Sigmoid colon (tissue), 7 donors: Measurements from ENCODE around the gene HMCN2. TPM values are rescaled to one million over a fixed set of nuclear protein-coding genes. Genes with fewer than 3 reads are reported as not detected.
"Not testable (repeated sequence)": the region's sequence is repeated elsewhere in the genome, so short reads cannot be mapped to it uniquely, and the experiment has no call there.

ENCODE experiments used
- DNase-seq: peaks from one replicate; pipeline ENCODE4 v3.0.0-alpha.2; 2019
- H3K27ac ChIP-seq, 4 donors: fragments of 200-600 bp; sonication (generic); one replicate each; pipeline ENCODE4 v1.5.1; 2016 to 2019; ENCODE audit warnings: mild to moderate bottlenecking in 1 of 4
- H3K27me3 ChIP-seq, 3 donors: fragments of 200-600 bp; sonication (generic); one replicate each; pipeline ENCODE4 v1.5.1; 2019; ENCODE audit warnings: mild to moderate bottlenecking in 1 of 3
- H3K36me3 ChIP-seq, 4 donors: fragments of 200-600 bp; sonication (generic); one replicate each; pipeline ENCODE4 v1.5.1; 2016 to 2019
- H3K4me1 ChIP-seq, 4 donors: fragments of 200-600 bp; sonication (generic); one replicate each; pipeline ENCODE4 v1.5.1; 2017 to 2019
- H3K4me3 ChIP-seq, 4 donors: fragments of 200-600 bp; sonication (generic); one replicate each; pipeline ENCODE4 v1.5.1; 2017 to 2019; ENCODE audit warnings: mild to moderate bottlenecking in 2 of 4, moderate library complexity in 1 of 4
- H3K9me3 ChIP-seq, 4 donors: fragments of 200-600 bp in 3 of 4; sonication (generic) in 3 of 4; one replicate each; pipeline versions ENCODE4 v1.5.1 to v1.6.1; 2013 to 2019
- CTCF ChIP-seq, 4 experiments: fragments of 450-650 bp in 3 of 4; fragments of 200-600 bp in 1 of 4; IDR thresholded peaks; one replicate each; pipeline ENCODE4 v1.5.1; 2016 to 2019; ENCODE audit warnings: antibody characterized with exemption in 4 of 4, mild to moderate bottlenecking in 3 of 4, moderate library complexity in 2 of 4
- EP300 ChIP-seq, 4 donors: sonication (generic); formaldehyde crosslinking; IDR thresholded peaks; one replicate each; pipeline ENCODE4 v1.6.1; 2017; ENCODE audit warnings: antibody characterized with exemption in 4 of 4
- POLR2A ChIP-seq, 2 donors: fragments of 450-650 bp; IDR thresholded peaks; one replicate each; pipeline ENCODE4 v1.6.1; 2016; ENCODE audit warnings: antibody characterized with exemption in 2 of 2, mild to moderate bottlenecking in 2 of 2, moderate library complexity in 2 of 2
- POLR2AphosphoS5 ChIP-seq, 4 donors: sonication (generic); formaldehyde crosslinking; IDR thresholded peaks; one replicate each; pipeline ENCODE4 v1.6.1; 2017; ENCODE audit warnings: antibody characterized with exemption in 4 of 4
- WGBS, 2 donors: extraction: QIAGEN DNeasy Blood & Tissue Kit; methylation state at CpG; one replicate each; pipeline ENCODE4 v1.1.7; 2013; 5-methylcytosine and 5-hydroxymethylcytosine counted together
- intact Hi-C: fragments of 100-400 bp; cut with DNase I; formaldehyde crosslinking; loops from one replicate; pipeline ENCODE4 v1.15.1; 2023
- polyA plus RNA-seq, 3 donors: library from polyadenylated mRNA; stranded (reverse); fragments of 200-250 nt; gene quantifications; one replicate each; pipeline ENCODE4 v1.2.3, GENCODE V29; 2013
- total RNA-seq, 4 donors: library from RNA; depleted of rRNA; stranded (reverse); fragments of >200 nt; gene quantifications; one replicate each; pipeline ENCODE4 v1.1.0, GENCODE V29; 2016
- donor health status: healthy with polysubstance abuse.
- donor health status: Bipolar disorder and iron deficiency.
- donor health status: healthy.

HMCN2 gene
- total and polyA plus RNA-seq, 7 donors, result 3.6 to 106 (median 13.2) TPM

GRCh38 chr9:130432362-130432761 lies 166.8 kb downstream of the HMCN2 start:
- Histone ChIP-seq H3K27me3 (peaks cover 0 to 6% (median 0%) of the 10 kb centered on the region in 3 donors), H3K4me1 (peaks cover 0 to 13% (median 11%) of the 10 kb centered on the region in 4 donors), H3K9me3 (no peaks in the 10 kb centered on the region), H3K4me3 (no peak overlapping the region), H3K27ac (no peak overlapping the region), H3K36me3 (peaks cover 0 to 39% (median 19%) of the 10 kb centered on the region in 4 donors)
- WGBS, 2 donors, result 39 to 53% methylated on average over 11 of the region's 11 CpGs
- DNase-seq, result no peak
- intact Hi-C loops, result no loop called here
- TF ChIP-seq CTCF (IDR thresholded peaks at IDR 0.05) (no peak), POLR2A (IDR thresholded peaks at IDR 0.05) (no peak), EP300 (IDR thresholded peaks at IDR 0.05) (no peak), POLR2AphosphoS5 (IDR thresholded peaks at IDR 0.05) (no peak)

GRCh38 chr9:130432796-130433167 lies 167.2 kb downstream of the HMCN2 start:
- intact Hi-C loops, result no loop called here
- no peak for DNase-seq
- Histone ChIP-seq H3K9me3 (no peaks in the 10 kb centered on the region), H3K4me1 (peaks cover 0 to 13% (median 11%) of the 10 kb centered on the region in 4 donors), H3K4me3 (peak overlapping the region in 2 of 4 donors; percentile 39 to 44), H3K36me3 (peaks cover 0 to 35% (median 15%) of the 10 kb centered on the region in 4 donors), H3K27me3 (peaks cover 0 to 6% (median 0%) of the 10 kb centered on the region in 3 donors), H3K27ac (peak overlapping the region in 2 of 4 donors; percentile 8 to 47)
- 34 to 58% methylated on average over 16 of the region's 16 CpGs for WGBS, 2 donors
- no peak for TF ChIP-seq CTCF (IDR thresholded peaks at IDR 0.05)
- TF ChIP-seq POLR2AphosphoS5 (IDR thresholded peaks at IDR 0.05), result no peak
- no peak for TF ChIP-seq EP300 (IDR thresholded peaks at IDR 0.05)
- no peak for TF ChIP-seq POLR2A (IDR thresholded peaks at IDR 0.05)

GRCh38 chr9:130433168-130433946 lies 167.8 kb downstream of the HMCN2 start:
- intact Hi-C loops, result no loop called here
- Histone ChIP-seq H3K27ac (peak overlapping the region in 2 of 4 donors; percentile 8 to 47), H3K27me3 (peaks cover 0 to 6% (median 0%) of the 10 kb centered on the region in 3 donors), H3K4me3 (peak overlapping the region in 3 of 4 donors; percentile 31 to 44 (median 39)), H3K9me3 (no peaks in the 10 kb centered on the region), H3K4me1 (peaks cover 0 to 13% (median 11%) of the 10 kb centered on the region in 4 donors), H3K36me3 (peaks cover 0 to 29% (median 11%) of the 10 kb centered on the region in 4 donors)
- no peak for TF ChIP-seq EP300 (IDR thresholded peaks at IDR 0.05)
- peak in 3 of 4 experiments; percentile 29 to 76 (median 73) for TF ChIP-seq CTCF (IDR thresholded peaks at IDR 0.05)
- no peak for TF ChIP-seq POLR2AphosphoS5 (IDR thresholded peaks at IDR 0.05)
- TF ChIP-seq POLR2A (IDR thresholded peaks at IDR 0.05), result no peak
- DNase-seq, result no peak
- WGBS, 2 donors, result 3 to 6% methylated on average over 92 of the region's 92 CpGs

GRCh38 chr9:130433947-130434262 lies 168.3 kb downstream of the HMCN2 start:
- no peak for DNase-seq
- WGBS, 2 donors, result 18 to 50% methylated on average over 9 of the region's 9 CpGs
- Histone ChIP-seq H3K27me3 (peaks cover 0 to 6% (median 0%) of the 10 kb centered on the region in 3 donors), H3K36me3 (peaks cover 0 to 23% (median 9%) of the 10 kb centered on the region in 4 donors), H3K9me3 (no peaks in the 10 kb centered on the region), H3K4me1 (peaks cover 0 to 13% (median 11%) of the 10 kb centered on the region in 4 donors), H3K4me3 (peak overlapping the region in 1 of 4 donors; percentile 39), H3K27ac (peak overlapping the region in 1 of 4 donors; percentile 47)
- TF ChIP-seq POLR2AphosphoS5 (IDR thresholded peaks at IDR 0.05), result no peak
- TF ChIP-seq CTCF (IDR thresholded peaks at IDR 0.05), result no peak
- TF ChIP-seq EP300 (IDR thresholded peaks at IDR 0.05), result no peak
- no peak for TF ChIP-seq POLR2A (IDR thresholded peaks at IDR 0.05)
- intact Hi-C loops, result no loop called here

- WGBS, 2 donors, result 87 to 88% methylated on average over 5 of the region's 5 CpGs
- intact Hi-C loops, result not testable (repeated sequence)
- peaks cover 0 to 13% (median 11%) of the 10 kb centered on the region in 4 donors for H3K4me1 ChIP-seq
Observed at GRCh38 chr9:130434656-130435055, 169.1 kb downstream of the HMCN2 start.

More at GRCh38 chr9:130434656-130435055, 169.1 kb downstream of the HMCN2 start:
- H3K4me3 ChIP-seq, DNase-seq, H3K27ac ChIP-seq, H3K27me3 ChIP-seq, H3K9me3 ChIP-seq: not testable (repeated sequence)
- peaks cover 0 to 16% (median 5%) of the 10 kb centered on the region in 4 donors for H3K36me3 ChIP-seq
